GM12891 (cell line): ENCODE results near the gene KRT1.
"Not testable (repeated sequence)": the region's sequence is repeated elsewhere in the genome, so short reads cannot be mapped to it uniquely, and the experiment has no call there.

Source experiments
- PAX5 ChIP-seq: IDR thresholded peaks from 2 replicates; pipeline ENCODE4 v1.6.1; 2011; ENCODE audit warnings: low read length, moderate library complexity, mild to moderate bottlenecking; ENCODE audit not compliant: insufficient read depth, severe bottlenecking
- POLR2A ChIP-seq: IDR thresholded peaks from 2 replicates; pipeline ENCODE4 v1.6.1; 2011; ENCODE audit warnings: low read depth, low read length, control low read depth
- POLR2AphosphoS5 ChIP-seq: IDR thresholded peaks from 2 replicates; pipeline ENCODE4 v1.6.1; 2011; ENCODE audit warnings: low read depth, low read length, control low read depth

- not testable (repeated sequence) for TF ChIP-seq POLR2AphosphoS5, POLR2A, PAX5
Measured at GRCh38 chr12:52712122-52712521, 31.9 kb upstream of the KRT1 start.
